Right kidney (tissue), 1 donor: ENCODE results near the gene TOP1.

Experiments
- DNase-seq: peaks from one replicate; pipeline ENCODE4 v3.0.0-alpha.2; 2016

Gene TOP1

DNA sequence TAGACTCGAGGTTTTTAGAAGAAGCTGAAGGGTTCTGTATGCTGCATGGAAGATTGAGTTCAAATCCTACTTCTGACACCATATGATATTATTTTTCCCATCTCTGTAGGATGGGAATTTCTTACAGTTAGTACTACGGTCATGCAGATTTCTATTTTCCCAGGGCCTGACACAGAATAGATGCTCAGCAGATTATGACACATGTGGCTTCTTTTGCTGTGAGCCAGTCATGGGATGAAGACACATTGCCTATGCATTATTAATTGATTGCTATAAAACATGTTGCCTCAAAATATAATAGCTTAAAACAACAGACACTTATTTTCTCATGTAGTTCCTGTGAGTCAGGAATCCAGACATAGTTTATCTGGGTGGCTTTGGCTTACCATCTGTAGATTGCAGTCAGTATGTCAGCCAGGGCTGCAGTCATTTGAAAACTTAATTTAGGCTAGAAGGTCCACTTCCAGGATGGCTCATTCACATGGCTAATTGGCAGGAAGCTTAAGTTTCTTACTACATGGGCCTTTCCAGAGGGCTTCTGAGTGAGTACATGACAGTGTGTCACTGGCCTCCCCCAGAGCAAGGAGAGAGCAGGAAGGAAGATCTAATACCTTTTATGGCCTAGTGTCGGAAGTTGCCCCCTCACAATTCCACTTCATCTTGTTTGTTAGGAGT is 29.5 kb downstream of the TOP1 start:
- no peak for DNase-seq

DNA sequence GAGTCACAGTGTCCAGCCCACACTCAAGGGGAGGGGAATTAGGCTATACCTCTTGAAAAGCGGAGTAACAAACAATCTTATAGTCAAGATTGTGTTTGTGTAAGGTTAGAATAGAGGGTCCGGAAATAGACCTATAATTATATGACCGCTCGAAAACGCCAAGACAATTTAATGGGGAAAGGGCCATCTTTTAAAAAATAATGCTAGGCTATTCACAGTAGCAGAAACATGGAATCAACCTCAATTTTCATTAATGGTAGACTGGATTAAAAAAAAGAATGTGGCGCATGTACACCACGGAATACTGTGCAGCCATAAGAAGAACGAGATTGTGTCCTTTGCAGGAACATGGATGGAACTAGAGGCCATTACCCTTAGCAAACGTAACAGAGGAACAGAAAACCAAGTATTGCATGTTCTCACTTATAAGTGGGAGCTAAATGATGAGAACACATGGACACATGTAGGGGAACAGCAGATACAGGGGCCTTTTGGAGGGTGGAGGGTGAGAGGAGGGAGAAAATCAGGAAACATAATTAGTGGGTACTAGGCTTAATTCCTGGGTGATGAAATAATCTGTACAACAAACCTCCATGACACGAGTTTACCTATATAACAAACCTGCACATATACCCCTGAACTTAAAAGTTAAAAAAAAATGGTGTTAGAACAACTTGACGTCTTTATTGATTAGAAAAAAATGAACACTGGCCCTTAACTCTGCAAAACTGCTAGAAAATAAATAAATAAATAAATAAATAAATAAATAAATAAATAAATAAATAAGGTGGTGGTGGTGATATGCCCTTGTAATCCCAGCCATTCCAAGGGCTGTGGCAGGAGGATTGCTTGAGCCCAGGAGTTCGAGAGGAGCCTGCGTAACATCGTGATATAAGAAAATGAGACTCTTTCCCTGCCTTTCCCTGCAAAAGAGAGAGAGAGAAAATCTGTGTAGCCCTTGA is 30.3 kb downstream of the TOP1 start:
- DNase-seq: no peak

DNA sequence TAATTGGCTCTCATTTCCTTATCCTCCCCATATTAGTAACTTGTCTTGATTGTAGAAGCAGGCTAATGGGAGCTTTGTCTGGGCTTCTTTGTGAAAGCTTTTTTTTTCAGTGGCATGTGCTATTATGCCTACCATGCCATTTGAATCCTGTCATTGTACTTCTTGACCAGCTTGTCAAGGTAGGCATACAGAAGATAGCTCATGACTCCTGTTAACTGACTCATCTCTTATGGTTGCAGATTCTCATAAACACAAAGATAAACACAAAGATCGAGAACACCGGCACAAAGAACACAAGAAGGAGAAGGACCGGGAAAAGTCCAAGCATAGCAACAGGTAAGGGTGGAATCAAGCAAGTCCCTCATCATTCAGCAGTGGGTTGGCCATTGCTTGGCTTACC is 32.5 kb downstream of the TOP1 start:
- DNase-seq: no peak

DNA sequence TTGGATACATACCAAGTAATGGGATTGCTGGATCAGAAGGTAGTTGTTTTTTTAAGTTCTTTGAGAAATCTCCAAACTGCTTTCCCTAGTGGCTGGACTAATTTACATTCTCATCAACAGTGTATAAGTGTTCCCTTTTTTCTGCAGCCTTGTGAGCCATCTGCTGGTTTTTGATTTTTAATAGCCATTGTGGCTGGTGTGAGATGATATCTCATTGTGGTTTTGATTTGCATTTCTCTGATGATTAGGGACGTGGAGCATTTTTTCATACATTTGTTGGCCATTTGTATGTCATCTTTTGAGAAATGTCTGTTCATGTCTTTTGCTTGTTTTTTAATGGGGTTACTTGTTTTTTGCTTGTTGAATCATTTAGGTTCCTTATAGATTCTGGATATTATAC is 34.8 kb downstream of the TOP1 start:
- DNase-seq: no peak

DNA sequence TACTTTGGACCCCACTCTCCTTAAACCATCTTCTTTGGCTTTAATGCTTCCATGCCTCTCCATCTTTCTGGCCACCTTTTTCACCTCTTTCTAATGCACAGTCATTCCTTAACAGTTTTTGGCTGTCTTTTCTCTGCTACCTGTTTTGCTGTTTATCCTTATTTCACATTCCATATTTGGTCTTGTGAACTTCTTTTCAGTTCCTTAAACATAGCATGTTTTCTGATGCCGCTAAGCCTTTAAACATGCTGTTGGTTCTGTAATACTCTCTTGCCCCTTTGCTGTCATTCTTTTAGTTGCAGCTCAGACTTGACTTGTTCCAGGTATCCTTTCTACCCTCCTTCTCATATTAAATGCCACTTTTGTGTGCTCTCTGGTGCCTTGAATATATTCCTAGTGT is 35.8 kb downstream of the TOP1 start:
- DNase-seq: no peak

DNA sequence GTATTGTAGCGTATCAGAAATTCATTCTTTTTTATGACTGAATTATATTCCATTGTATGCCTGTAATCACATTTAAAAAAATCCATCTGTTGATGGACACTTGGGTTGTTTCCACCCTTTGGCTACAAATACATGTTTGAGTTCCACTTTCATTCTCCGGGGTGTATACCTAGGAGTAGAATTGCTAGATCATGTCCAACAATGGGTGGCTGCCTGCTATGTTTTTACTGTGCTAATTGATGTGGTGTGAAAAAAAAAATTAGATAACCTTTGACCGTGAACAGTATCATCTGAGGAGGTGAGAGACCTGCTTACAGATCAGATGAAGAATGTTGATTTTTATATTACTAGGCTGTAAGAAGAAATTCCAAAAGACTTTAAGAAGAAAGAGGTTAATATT is 37.1 kb downstream of the TOP1 start:
- no peak for DNase-seq

DNA sequence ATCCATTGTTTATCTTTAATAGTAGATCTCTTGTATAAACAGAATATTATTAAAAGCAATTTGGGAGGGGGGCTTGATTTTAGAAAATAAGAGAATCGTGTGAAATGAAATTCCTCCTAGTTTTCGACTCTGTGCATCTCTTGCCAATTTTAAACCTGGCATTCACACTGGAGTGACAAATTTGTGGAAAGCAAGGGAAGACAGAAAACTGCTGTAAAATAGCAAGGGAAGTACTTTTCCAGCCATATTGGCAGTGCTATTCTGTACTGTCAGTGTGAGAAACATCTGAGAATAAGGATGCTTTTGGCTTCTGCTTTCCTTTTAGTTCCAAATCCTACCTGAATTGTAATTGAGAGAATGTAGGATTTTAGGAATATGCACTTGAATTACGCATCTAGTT is 40.2 kb downstream of the TOP1 start:
- DNase-seq: no peak

DNA sequence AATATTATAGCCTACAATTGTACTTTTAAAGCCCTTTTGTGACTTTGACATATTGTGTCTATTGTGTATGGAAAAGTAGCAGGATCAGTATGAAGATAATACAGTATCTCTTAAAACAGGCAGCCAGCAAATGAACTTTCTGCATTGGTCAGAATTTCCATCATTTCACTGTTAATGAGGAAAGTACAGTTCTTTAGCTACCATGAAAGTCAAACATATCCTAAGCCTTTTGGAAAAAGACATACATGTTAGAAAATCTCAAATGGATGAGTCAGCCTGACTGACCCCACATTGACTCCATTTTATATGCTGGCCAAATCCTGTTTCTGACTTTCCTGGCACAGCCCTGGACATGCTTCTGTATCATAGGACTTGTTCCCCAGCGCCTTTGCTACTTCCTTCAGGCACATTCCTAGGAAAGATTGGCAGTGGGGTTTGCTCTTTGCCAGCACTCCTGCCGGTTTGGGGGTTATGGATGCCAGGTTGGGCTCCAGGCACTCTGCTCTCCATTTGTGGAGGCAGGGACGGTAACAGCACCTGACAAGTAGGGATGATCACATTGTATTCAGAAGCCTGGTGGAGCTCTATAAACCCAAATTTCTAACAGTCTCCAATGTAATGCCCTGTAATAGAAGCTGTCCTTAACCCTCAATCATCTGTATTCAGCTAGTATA is 43.7 kb downstream of the TOP1 start:
- DNase-seq: no peak

DNA sequence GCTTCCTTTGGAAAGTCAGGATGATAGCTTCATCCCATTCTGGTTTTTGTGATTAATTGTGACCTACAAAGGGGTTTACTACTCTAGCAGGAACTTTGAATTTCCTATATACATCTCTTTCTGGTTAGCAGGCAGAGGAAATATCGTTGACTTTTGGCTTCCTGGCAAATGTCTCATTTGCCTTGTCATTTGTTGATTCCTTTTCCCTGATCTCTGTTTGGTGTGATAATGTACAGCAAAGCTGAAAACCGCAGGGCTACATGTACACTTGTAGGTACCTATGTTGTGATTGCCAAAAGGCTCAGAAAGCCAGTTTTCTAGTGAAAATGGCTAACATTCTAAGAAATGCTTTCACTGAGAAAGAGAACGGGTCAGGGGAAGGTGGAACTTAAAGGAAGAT is 44.3 kb downstream of the TOP1 start:
- no peak for DNase-seq

DNA sequence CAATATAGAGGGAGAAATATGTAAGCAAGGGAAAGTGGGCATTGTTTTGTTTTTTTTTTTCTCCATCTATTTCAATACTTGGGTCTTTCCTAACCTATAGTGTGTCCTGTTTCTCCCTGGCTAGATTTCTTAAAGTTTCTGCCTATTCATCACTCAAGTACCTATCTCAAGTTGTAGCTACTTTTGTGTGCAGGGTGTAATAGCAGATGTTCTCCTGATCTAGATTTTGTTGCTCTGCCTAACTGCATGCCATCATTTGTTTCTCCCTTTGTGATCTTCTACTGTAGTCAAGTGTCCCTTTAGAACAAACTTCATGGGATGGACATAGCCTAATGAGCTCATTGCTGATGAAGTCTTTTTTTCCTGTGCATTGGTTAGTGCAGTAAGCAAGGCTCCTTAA is 45.8 kb downstream of the TOP1 start:
- DNase-seq: no peak

DNA sequence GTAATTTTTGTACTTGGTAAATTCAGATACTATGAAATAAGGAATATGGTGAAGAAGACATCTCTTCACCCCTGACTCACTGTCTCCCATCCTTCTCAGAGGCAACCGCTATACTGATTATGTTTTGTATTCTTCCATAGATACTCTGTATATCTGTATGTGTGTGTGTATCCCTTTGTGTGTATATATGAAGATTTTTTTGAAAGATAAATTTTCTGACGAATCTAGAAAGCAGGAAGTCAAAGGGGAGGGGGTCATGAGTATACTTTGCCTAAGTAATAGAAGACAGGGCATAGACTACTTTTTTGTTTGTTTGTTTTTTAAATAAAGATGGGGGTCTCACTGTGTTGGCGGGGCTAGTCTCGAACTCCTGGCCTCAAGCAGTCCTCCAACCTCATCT is 48.2 kb downstream of the TOP1 start:
- no peak for DNase-seq

DNA sequence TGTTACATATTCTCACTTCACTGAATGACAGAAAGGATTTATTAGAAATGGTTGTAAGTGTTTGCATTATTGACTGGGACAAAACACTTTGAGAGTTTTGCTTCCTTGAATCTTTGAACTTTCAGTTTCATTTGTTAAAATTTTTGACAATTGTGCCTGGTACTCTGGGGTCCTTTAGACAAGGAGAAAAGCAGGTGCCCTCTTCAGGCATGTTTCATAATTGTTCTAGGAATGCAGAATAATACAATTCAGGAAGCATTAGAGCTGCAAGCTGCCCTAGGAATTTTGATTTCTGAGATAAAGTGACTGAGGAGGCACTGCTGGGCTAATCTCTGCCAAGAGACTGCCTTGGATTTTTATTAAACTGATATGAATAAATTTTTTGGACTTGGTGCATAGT is 49.7 kb downstream of the TOP1 start:
- no peak for DNase-seq

DNA sequence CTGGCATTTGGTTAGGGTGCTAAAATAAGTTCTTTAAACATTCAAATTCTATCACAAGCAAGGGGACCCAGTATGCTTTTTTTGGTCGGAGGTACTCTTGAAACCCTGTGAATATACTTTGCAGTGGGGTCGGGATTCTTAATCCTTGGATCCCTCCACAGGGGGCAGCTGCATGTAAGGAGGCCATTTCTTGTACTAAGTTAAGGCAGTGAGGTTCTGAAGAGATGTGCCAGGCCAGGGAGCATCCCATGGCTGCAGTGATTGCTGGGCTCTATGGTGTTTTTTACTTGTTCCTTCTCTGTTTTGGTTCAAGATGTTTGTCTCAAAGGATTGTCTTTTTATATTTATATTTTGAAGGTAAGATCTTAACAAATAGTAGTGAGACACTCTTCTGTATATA is 50.4 kb downstream of the TOP1 start:
- DNase-seq: no peak

DNA sequence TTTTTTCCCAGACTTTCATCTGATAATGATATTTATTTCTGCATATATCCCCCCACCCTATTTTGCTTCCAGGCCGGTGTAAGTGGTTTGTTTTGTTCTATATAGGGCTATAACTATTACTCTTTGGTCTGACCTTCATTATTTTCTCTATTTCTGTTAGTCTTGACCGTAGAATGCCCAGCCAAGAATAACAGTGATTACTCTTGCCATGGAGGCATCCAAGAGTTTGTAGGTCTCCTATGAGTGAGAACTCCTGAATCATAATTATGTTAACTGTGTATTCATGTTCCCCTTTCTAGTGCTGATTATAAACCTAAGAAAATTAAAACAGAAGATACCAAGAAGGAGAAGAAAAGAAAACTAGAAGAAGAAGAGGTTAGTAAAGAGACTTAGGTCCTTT is 52.2 kb downstream of the TOP1 start:
- no peak for DNase-seq

DNA sequence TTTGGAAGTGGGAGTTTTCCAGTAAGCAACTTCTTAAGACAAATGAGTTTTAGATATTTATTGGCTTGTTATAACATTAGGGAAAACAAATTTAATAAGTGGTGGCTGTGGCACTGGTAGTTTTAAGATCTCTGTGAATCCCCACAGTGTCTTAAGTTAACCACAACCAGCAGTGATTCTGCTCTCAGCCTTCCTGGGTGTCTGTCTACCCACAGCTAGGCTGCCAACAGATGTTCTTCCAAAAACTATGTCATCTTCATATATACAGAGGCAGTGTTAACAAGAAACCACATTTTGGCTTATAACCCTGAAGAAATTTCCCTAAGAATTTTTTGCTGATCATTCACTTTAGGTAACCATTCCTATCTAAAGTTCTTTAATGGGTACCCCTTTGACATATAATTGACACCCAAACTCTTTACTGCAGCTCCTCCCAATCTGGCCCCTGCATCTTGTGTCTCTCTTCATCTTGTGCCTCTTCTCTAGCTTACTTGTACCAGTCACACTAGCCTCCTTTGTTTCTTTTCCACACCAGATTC is 52.7 kb downstream of the TOP1 start:
- DNase-seq: no peak

DNA sequence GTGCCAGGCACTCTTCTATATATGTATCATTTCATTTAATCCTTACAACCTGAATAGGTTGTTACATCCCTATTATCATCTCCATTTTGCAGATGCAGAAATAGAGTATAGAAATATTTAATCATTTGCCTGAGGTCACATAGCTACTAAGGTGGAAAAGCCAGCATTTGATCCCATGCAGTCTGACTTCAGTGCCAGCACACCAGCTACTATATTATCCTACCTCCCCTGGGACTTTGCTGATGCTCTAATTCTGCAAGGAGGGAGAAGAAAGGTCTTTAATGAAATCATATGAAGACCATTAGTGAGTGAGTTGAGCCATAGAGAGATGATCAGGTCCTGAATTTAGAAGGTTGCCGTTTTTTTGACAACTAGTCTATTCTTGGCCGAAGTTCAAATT is 53.7 kb downstream of the TOP1 start:
- no peak for DNase-seq

DNA sequence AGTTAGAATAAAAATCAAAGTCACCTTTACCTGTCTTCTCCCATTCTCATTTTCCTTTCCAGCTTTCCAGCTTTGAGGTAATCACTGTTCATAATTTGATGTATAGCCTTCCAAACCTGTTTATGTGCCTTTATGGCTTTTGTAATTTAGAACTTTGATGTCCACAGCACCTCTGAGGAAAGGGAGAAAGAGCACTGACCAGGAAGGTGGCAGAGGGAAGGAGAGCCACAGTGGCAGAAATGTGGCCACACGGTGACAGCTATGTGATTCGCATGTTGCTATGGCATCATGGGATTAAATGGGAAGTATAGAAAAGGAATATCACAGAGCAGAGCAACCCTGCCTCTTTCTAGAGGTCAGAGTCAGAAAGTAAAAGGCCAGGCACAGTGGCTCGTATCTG is 57.0 kb downstream of the TOP1 start:
- no peak for DNase-seq

DNA sequence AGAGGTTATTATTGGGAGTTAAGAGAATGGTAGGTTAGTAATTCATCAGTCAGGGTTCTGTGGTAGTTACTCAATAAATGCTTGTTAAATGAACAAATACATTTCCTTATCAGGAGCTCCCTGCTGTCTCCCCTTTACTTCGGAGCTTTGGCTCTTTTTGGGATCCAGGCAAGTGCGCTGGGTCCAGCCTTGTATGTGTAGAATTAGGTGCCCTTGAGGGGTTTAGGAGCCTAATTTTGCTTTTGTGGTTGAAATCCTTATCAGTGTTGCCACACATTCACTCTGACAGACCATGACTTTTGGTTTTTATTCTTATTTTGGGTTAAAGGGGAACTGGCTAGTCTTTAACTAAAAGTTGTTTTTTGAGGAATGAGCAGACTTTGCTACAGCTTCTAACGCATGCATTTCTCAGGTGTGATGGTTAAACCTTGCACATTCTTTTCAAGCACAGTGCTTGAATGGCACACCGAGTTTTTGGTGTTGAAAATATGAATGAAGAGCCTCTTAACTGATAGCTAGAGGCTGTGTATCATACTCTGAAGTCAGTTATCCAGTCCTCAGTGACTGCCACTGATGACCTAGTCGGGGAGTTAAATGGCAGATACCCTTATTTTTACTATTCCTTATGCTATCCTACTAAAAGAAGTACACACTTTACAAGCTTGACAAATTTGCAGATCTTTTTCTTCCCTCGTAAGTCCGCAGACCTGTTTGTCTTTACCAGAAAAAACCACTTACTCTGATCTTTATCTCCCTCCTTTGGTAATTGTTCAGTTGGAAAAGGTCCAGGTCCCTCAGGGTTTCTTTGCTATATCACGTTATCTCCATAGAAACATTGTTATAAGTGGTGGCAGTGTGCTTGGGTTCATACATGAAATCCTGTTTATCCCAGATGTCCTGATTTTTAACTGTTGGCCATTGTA is 58.0 kb downstream of the TOP1 start:
- DNase-seq: no peak

DNA sequence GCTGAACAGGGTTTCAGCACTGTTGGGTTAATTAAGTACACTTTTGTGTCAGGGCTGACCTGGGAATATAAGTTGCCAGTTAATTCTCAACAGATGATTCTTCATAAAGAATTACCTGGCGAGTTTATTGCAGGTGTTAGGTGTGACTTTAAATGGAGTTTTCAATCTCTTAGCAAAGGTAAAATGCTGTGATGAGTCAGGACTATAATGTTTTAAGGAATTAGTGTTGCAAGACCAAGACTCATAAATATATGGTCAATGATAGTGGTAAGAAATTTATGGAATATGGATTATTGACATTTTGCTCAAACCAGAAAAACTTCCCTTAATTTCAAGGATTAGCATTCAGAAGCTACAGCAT is 58.7 kb downstream of the TOP1 start:
- no peak for DNase-seq

DNA sequence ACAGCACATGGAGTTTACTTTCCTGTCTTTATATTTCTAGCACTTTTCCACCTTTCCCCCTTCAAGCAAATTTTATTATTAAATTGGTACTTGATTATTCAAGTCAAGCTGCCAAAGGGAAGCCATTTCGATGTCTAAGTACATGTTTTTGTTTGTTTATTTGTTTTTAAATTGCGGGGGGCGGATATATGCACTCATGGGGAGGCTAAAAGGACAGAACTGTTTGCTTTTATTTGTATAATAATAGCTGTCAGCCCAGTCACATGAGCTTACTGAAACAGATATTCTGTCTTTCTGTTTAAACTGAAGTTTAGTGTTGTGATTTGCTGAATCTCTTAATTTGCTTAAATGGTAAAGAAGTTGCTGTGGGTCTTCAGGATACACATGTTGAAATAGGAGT is 59.2 kb downstream of the TOP1 start:
- no peak for DNase-seq

DNA sequence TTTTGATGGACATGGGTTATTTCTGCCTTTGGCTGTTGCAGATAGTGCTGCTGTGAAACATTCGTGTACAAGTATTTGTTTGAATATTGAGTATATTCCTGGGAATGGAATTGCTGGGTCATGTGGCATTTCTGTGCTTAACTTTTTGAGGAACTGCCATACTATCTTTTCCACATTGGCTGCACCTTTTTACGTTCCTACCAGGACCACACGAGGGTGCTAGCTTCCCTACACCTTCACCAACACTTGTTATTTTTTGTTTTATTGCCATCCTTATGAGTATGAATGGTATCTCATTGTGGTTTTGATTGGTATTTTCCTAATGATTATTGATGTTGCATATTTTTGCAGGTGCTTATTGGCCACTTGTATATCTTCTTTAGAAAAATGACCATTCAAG is 60.9 kb downstream of the TOP1 start:
- DNase-seq: no peak

DNA sequence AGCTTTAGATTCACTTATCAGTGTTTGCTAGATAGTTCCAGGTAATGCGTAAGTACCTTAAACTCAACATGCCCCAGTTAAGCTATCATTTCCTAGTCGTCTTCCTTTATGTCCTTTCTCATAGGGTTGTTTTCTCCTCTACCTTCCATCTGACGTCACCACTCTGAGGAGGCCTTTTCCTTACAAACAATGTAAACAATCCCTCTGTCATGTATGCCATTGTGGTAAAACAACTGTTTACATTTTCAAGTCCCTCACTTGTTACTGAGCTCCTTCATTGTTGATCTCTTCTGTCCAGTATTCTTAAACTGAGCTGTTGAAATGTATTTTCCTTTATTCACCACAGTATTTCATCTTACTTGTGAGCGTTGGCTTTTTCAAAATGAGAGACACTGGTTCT is 63.3 kb downstream of the TOP1 start:
- no peak for DNase-seq
